Measurements from ENCODE around the gene RRM2. TPM values are rescaled to one million over a fixed set of nuclear protein-coding genes. Genes with fewer than 3 reads are reported as not detected.

Gene RRM2
- total and polyA plus RNA-seq, 2 donors (not counting 1 experiment from before 2014, with no cell fraction given), result 6.1 to 36.3 TPM

DNA sequence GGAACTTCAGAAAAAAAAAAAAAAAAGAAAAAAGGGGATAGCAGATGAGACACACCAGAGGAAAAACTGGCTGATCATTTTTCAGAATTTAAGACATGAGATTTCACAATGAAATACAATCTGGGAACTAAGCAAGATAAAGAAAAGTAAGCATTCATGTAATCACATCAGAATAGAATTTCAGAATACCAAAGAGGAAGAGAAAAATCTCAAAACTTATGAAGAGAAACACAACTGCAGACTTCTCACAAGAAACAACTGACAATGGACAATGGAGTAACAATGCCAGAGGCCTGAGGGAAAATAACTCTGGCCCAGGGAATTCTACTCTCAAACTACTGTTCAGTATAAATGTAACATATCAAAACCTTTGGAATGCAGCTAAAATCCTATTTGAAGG lies 13.2 kb upstream of the RRM2 start:
- Histone ChIP-seq H3K9me3 (ENCODE audit: control insufficient read depth, insufficient read depth, low read depth, low read length) (no peaks in the 10 kb centered on the region), H3K4me2 (ENCODE audit: extremely low read depth, insufficient read depth, low read length) (no peak overlapping the region), H3K4me1 (ENCODE audit: control insufficient read depth, extremely low read depth, insufficient read depth, low read length) (no peaks in the 10 kb centered on the region), H3K27me3 (ENCODE audit: control insufficient read depth, insufficient read depth, low read length) (no peaks in the 10 kb centered on the region), H3K79me2 (ENCODE audit: control insufficient read depth, insufficient read depth, low read length) (no peaks in the 10 kb centered on the region), H3K4me3 (replicated peaks in 1 of 4; ENCODE audit: control extremely low read depth in 1 of 4, insufficient read depth in 1 of 4, low read depth in 3 of 4, low read length in 4 of 4) (no peak overlapping the region), H4K20me1 (ENCODE audit: control insufficient read depth, extremely low read depth, insufficient read depth, low read length) (no peaks in the 10 kb centered on the region), H2AFZ (ENCODE audit: low read length) (no peak overlapping the region), H3K36me3 (ENCODE audit: control insufficient read depth, insufficient read depth, low read length) (no peaks in the 10 kb centered on the region), H3K9ac (ENCODE audit: insufficient read depth, low read length) (no peak overlapping the region), H3K27ac (ENCODE audit: insufficient read depth, low read length) (no peak overlapping the region)
- no peak for DNase-seq (ENCODE audit: low read depth in 2 of 2)
- no peak for TF ChIP-seq EZH2 (IDR thresholded peaks at IDR 0.05; ENCODE audit: low read length, missing control alignments)
- TF ChIP-seq, protein P1, sequence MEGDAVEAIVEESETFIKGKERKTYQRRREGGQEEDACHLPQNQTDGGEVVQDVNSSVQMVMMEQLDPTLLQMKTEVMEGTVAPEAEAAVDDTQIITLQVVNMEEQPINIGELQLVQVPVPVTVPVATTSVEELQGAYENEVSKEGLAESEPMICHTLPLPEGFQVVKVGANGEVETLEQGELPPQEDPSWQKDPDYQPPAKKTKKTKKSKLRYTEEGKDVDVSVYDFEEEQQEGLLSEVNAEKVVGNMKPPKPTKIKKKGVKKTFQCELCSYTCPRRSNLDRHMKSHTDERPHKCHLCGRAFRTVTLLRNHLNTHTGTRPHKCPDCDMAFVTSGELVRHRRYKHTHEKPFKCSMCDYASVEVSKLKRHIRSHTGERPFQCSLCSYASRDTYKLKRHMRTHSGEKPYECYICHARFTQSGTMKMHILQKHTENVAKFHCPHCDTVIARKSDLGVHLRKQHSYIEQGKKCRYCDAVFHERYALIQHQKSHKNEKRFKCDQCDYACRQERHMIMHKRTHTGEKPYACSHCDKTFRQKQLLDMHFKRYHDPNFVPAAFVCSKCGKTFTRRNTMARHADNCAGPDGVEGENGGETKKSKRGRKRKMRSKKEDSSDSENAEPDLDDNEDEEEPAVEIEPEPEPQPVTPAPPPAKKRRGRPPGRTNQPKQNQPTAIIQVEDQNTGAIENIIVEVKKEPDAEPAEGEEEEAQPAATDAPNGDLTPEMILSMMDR (conservative IDR thresholded peaks at IDR 0.05 in 1 of 2, IDR thresholded peaks at IDR 0.05 in 1 of 2; ENCODE audit: low read depth in 1 of 2, low read length in 2 of 2), result no peak

DNA sequence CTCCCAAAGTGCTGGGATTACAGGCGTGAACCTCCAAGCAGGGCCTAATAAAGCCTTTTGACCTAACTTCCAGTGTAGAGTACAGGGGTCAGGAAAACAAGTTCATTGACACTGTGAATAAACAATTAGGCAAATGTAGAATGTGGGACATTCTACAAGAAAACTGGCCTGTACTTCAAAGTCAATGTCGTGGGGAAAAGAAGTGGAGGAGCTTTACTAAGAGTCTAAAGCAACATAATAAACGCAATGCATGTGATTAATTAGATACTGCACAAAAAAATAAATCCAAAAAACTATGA lies 3.6 kb upstream of the RRM2 start:
- no peaks in the 10 kb centered on the region for H3K36me3 ChIP-seq (ENCODE audit: control insufficient read depth, insufficient read depth, low read length)
- no peak overlapping the region for H3K9ac ChIP-seq (ENCODE audit: insufficient read depth, low read length)
- H3K27ac ChIP-seq (ENCODE audit: insufficient read depth, low read length), result no peak overlapping the region
- no peak overlapping the region for H3K4me2 ChIP-seq (ENCODE audit: extremely low read depth, insufficient read depth, low read length)
- H4K20me1 ChIP-seq (ENCODE audit: control insufficient read depth, extremely low read depth, insufficient read depth, low read length), result no peaks in the 10 kb centered on the region
- H3K4me3 ChIP-seq (replicated peaks in 1 of 4; ENCODE audit: control extremely low read depth in 1 of 4, insufficient read depth in 1 of 4, low read depth in 3 of 4, low read length in 4 of 4), result no peak overlapping the region
- no peak overlapping the region for H2AFZ ChIP-seq (ENCODE audit: low read length)
- DNase-seq (ENCODE audit: low read depth in 2 of 2), result no peak
- TF ChIP-seq, protein P1 (conservative IDR thresholded peaks at IDR 0.05 in 1 of 2, IDR thresholded peaks at IDR 0.05 in 1 of 2; ENCODE audit: low read depth in 1 of 2, low read length in 2 of 2), result no peak
- TF ChIP-seq EZH2 (IDR thresholded peaks at IDR 0.05; ENCODE audit: low read length, missing control alignments), result no peak
- H3K9me3 ChIP-seq (ENCODE audit: control insufficient read depth, insufficient read depth, low read depth, low read length), result no peaks in the 10 kb centered on the region
- no peaks in the 10 kb centered on the region for H3K27me3 ChIP-seq (ENCODE audit: control insufficient read depth, insufficient read depth, low read length)
- H3K79me2 ChIP-seq (ENCODE audit: control insufficient read depth, insufficient read depth, low read length), result peaks cover 15% of the 10 kb centered on the region
- H3K4me1 ChIP-seq (ENCODE audit: control insufficient read depth, extremely low read depth, insufficient read depth, low read length), result peaks cover 5% of the 10 kb centered on the region

DNA sequence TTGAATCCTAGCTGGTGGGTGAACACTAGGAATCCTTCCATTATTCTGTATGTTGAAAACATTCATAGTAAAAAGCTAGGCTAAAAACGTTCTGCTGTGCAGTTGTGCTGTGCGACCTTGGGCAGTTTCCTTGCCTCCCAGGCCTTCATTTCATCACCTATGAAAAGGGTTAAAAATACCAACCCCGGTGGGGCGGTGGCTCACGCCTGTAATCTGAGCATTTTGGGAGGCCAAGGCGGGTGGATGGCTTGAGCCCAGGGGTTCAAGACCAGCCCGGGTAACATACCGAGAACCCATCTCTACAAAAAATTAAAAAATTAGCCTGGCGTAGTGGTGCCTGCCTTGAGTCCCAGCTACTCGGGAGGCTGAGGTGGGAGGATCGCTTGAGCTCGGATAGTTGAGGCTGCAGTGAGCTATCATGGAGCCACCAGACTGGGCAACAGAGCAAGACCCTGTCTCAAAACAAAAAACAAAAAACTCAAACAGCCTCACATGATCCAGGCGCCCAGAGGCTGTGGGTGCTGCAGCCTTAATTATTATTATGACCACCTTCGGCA lies 2.9 kb upstream of the RRM2 start:
- Histone ChIP-seq H3K9ac (ENCODE audit: insufficient read depth, low read length) (peak overlapping the region; percentile 66), H3K79me2 (ENCODE audit: control insufficient read depth, insufficient read depth, low read length) (peaks cover 16% of the 10 kb centered on the region), H3K4me1 (ENCODE audit: control insufficient read depth, extremely low read depth, insufficient read depth, low read length) (peaks cover 8% of the 10 kb centered on the region), H3K9me3 (ENCODE audit: control insufficient read depth, insufficient read depth, low read depth, low read length) (no peaks in the 10 kb centered on the region), H3K36me3 (ENCODE audit: control insufficient read depth, insufficient read depth, low read length) (no peaks in the 10 kb centered on the region), H3K4me2 (ENCODE audit: extremely low read depth, insufficient read depth, low read length) (peak overlapping the region; percentile 90), H4K20me1 (ENCODE audit: control insufficient read depth, extremely low read depth, insufficient read depth, low read length) (no peaks in the 10 kb centered on the region), H2AFZ (ENCODE audit: low read length) (peak overlapping the region; percentile 88), H3K4me3 (replicated peaks in 1 of 4; ENCODE audit: control extremely low read depth in 1 of 4, insufficient read depth in 1 of 4, low read depth in 3 of 4, low read length in 4 of 4) (peak overlapping the region; percentile 64 to 77 (median 71)), H3K27ac (ENCODE audit: insufficient read depth, low read length) (peak overlapping the region; percentile 82), H3K27me3 (ENCODE audit: control insufficient read depth, insufficient read depth, low read length) (no peaks in the 10 kb centered on the region)
- no peak for TF ChIP-seq EZH2 (IDR thresholded peaks at IDR 0.05; ENCODE audit: low read length, missing control alignments)
- TF ChIP-seq, protein P1 (conservative IDR thresholded peaks at IDR 0.05 in 1 of 2, IDR thresholded peaks at IDR 0.05 in 1 of 2; ENCODE audit: low read depth in 1 of 2, low read length in 2 of 2), result no peak
- DNase-seq (ENCODE audit: low read depth in 2 of 2), result no peak
